GM12878 (cell line): ENCODE measurements around the gene CXCR6. TPM values are rescaled to one million over a fixed set of nuclear protein-coding genes. Genes with fewer than 3 reads are reported as not detected.

Source experiments
- ATAC-seq: fragments of 200-7000 bp; cut with Tn5 transposase; 3 replicates; pipeline ENCODE4 v1.9.1; 2020; ENCODE audit warnings: mild to moderate bottlenecking, moderate library complexity
- BruUV-seq: library from RNA; stranded (reverse); fragments of 400-500 nt; replicated peaks from 2 replicates; lab custom pipeline; 2021; lab: Mats Ljungman, UMichigan
- CTCF ChIA-PET: fragments of 300-600 bp; sonication (Branson Sonifier 250); formaldehyde crosslinking; extraction: SDS; loops from one replicate; lab custom pipeline; 2021; ENCODE audit warnings: inconsistent platforms; lab: Yijun Ruan, JAX
- POLR2A ChIA-PET: fragments of 350-600 bp; formaldehyde crosslinking; extraction: SDS; loops from one replicate; lab custom pipeline; 2021; ENCODE audit warnings: inconsistent platforms; lab: Charles Lee
- RAD21 ChIA-PET: fragments of 300-600 bp; sonication (Branson Sonifier 250); formaldehyde crosslinking; loops from one replicate; lab custom pipeline; 2023; ENCODE audit warnings: antibody characterized with exemption; ENCODE audit not compliant: unreplicated experiment; lab: Charles Lee
- SMC1A ChIA-PET: fragments of 300-600 bp; sonication (Branson Sonifier 250); formaldehyde crosslinking; loops from one replicate; lab custom pipeline; 2023; ENCODE audit not compliant: unreplicated experiment, uncharacterized antibody; lab: Charles Lee
- DNase-seq: peaks from one replicate; pipeline ENCODE4 v3.0.0-alpha.2; 2011; ENCODE audit warnings: low read depth, low spot score
- FAIRE-seq: peaks from 3 replicates; lab custom pipeline; 2011; peaks lifted over from hg19 to GRCh38; lab: Jason Lieb, UNC
- H2AFZ ChIP-seq: 2 replicates; pipeline ENCODE4 v1.6.0; 2011; ENCODE audit warnings: low read depth, low read length, control low read depth; ENCODE audit not compliant: control insufficient read depth
- H3K27ac ChIP-seq: 2 replicates; pipeline ENCODE4 v1.5.1; 2011; ENCODE audit warnings: control low read depth; ENCODE audit not compliant: control insufficient read depth, insufficient read depth
- H3K27me3 ChIP-seq, 2 experiments: replicated peaks in 1 of 2; 2 replicates each; pipeline versions ENCODE4 v1.6.0 to v1.6.1; 2011; ENCODE audit warnings: low read length in 1 of 2; ENCODE audit not compliant: control insufficient read depth in 2 of 2, insufficient read depth in 2 of 2
- H3K36me3 ChIP-seq, 2 experiments: 2 replicates each; pipeline ENCODE4 v1.5.1; 2011; ENCODE audit warnings: low read length in 1 of 2; ENCODE audit not compliant: control insufficient read depth in 2 of 2, insufficient read depth in 2 of 2
- H3K4me1 ChIP-seq: 2 replicates; pipeline ENCODE4 v1.6.1; 2011; ENCODE audit warnings: mild to moderate bottlenecking, low read length, moderate library complexity, mixed read lengths; ENCODE audit not compliant: control insufficient read depth, insufficient read depth
- H3K4me2 ChIP-seq: 2 replicates; pipeline ENCODE4 v1.6.0; 2011; ENCODE audit warnings: control low read depth; ENCODE audit not compliant: control insufficient read depth, insufficient read depth
- H3K4me3 ChIP-seq: fragments of 200-600 bp; sonication (generic); 2 replicates; pipeline ENCODE4 v1.5.1; 2016
- H3K79me2 ChIP-seq: 2 replicates; pipeline ENCODE4 v1.6.0; 2011; ENCODE audit warnings: low read length; ENCODE audit not compliant: control insufficient read depth, insufficient read depth
- H3K9ac ChIP-seq: 2 replicates; pipeline ENCODE4 v1.8.0; 2011; ENCODE audit warnings: low read length, control low read depth, mixed read lengths; ENCODE audit not compliant: control insufficient read depth, insufficient read depth
- H3K9me3 ChIP-seq: replicated peaks from 3 replicates; pipeline ENCODE4 v1.5.1; 2011; ENCODE audit warnings: mild to moderate bottlenecking, low read length; ENCODE audit not compliant: control insufficient read depth, insufficient read depth
- H4K20me1 ChIP-seq: 2 replicates; pipeline ENCODE4 v1.6.0; 2011; ENCODE audit not compliant: control insufficient read depth, insufficient read depth
- MEF2A ChIP-seq: IDR thresholded peaks from 2 replicates; pipeline ENCODE4 v1.6.1; 2011; ENCODE audit warnings: low read depth, mild to moderate bottlenecking, low read length, moderate library complexity; ENCODE audit not compliant: insufficient read depth
- PML ChIP-seq: IDR thresholded peaks from 2 replicates; pipeline ENCODE4 v1.6.1; 2012; ENCODE audit warnings: low read length, inconsistent platforms
- POLR2A ChIP-seq: IDR thresholded peaks from 2 replicates; pipeline ENCODE4 v1.6.1; 2011; ENCODE audit warnings: low read depth, mild to moderate bottlenecking, low read length
- RAD21 ChIP-seq: IDR thresholded peaks from 2 replicates; pipeline ENCODE4 v1.6.1; 2011; ENCODE audit warnings: mild to moderate bottlenecking, low read depth, low read length, moderate library complexity; ENCODE audit not compliant: insufficient read depth
- RELA ChIP-seq: fragments of 450-650 bp; IDR thresholded peaks from 2 replicates; pipeline ENCODE4 v1.8.0; 2014; ENCODE audit warnings: borderline replicate concordance; ENCODE audit not compliant: partially characterized antibody
- TCF3 ChIP-seq: IDR thresholded peaks from 2 replicates; pipeline ENCODE4 v1.6.1; 2012; ENCODE audit warnings: low read depth, mild to moderate bottlenecking, low read length, borderline replicate concordance; ENCODE audit not compliant: insufficient read depth
- ZBED1 ChIP-seq: IDR thresholded peaks from 2 replicates; pipeline ENCODE4 v1.6.1; 2016; ENCODE audit warnings: borderline replicate concordance
- ZNF217 ChIP-seq: fragments of 450-650 bp; IDR thresholded peaks from 2 replicates; pipeline ENCODE4 v1.6.1; 2017; ENCODE audit warnings: antibody characterized with exemption, mild to moderate bottlenecking
- ZNF24 ChIP-seq: fragments of 450-650 bp; IDR thresholded peaks from 2 replicates; pipeline ENCODE4 v1.6.1; 2017; ENCODE audit warnings: antibody characterized with exemption, mild to moderate bottlenecking
- WGBS: methylation state at CpG from one replicate; pipeline ENCODE4 v1.1.6; 2016; ENCODE audit warnings: low lambda C conversion rate; ENCODE audit not compliant: insufficient replicate concordance, insufficient coverage; ENCODE audit errors: missing lambda C conversion rate; 5-methylcytosine and 5-hydroxymethylcytosine counted together
- in situ Hi-C: fragments of 300-500 bp; cut with MboI; formaldehyde crosslinking; loops from 9 replicates; pipeline ENCODE4 v1.14.3; 2018; ENCODE audit warnings: mixed read lengths
- intact Hi-C: fragments of 100-400 bp; cut with micrococcal nuclease; formaldehyde crosslinking; loops from one replicate; pipeline ENCODE4 v1.14.2; 2022; ENCODE audit not compliant: unreplicated experiment
- polyA plus RNA-seq, 11 experiments: library from polyadenylated mRNA; depleted of rRNA in 4 of 11; unstranded in 6 of 11; stranded (reverse) in 5 of 11; fragments of >200 nt; fragmentation: Nextera tagmentation in 4 of 11; fragmentation: Illumina TruSeq in 1 of 11; extraction: Ambion mirVana in 4 of 11; extraction: Trizol in 1 of 11; gene quantifications; 1 replicate in 1 of 11; 2 replicates in 10 of 11; pipeline versions ENCODE4 v1.2.1 to v1.2.3, GENCODE V29; 2011 to 2016; ENCODE audit warnings: inconsistent platforms in 2 of 11, missing spikeins in 2 of 11, low read depth in 1 of 11
- total RNA-seq, 4 experiments: library from RNA; depleted of rRNA in 3 of 4; stranded (reverse); fragments of >200 nt in 3 of 4; fragmentation: Illumina TruSeq in 1 of 4; extraction: Trizol in 1 of 4; gene quantifications; 2 replicates each; pipeline versions ENCODE4 v1.2.1 to v1.2.3, GENCODE V29; 2013 to 2021
- TF ChIP-seq, protein P1 (sequence below): fragments of 450-650 bp; IDR thresholded peaks from 2 replicates; pipeline ENCODE4 v1.6.1; 2016; ENCODE audit warnings: mild to moderate bottlenecking, moderate library complexity, borderline replicate concordance

Gene CXCR6
- total and polyA plus RNA-seq, 10 of the 15 experiments (the other 5 are each of a cell fraction or from before 2014, with no cell fraction given), result 0.04 to 0.20 (median 0.12) TPM; not detected in 5

GRCh38 chr3:45896956-45897355 lies 46.3 kb upstream of the CXCR6 start:
- ATAC-seq, result no peak
- ChIA-PET RAD21 (interaction anchor here (0.9 kb wide), 1 partner anchor 182 kb away, joined by 3 read pairs; no protein-coding TSS in a partner anchor), POLR2A (interaction anchor here (0.6 kb wide), 1 partner anchor 205 kb away, joined by 3 read pairs; no protein-coding TSS in a partner anchor), CTCF (interaction anchor here (1.2 kb wide), 1 partner anchor 33 kb away, joined by 3 read pairs; no protein-coding TSS in a partner anchor), SMC1A (interaction anchor here (1.2 kb wide), 1 partner anchor 36 kb away, joined by 3 read pairs; no protein-coding TSS in a partner anchor)
- H3K4me3 ChIP-seq, result no peak overlapping the region
- no peaks in the 10 kb centered on the region for H4K20me1 ChIP-seq
- 0% methylated on average over 3 of the region's 3 CpGs for WGBS
- H3K36me3 ChIP-seq, result no peaks in the 10 kb centered on the region; a peak in 1 of 4 replicates
- BruUV-seq, result no TSS peak
- peaks cover 6% of the 10 kb centered on the region for H3K4me1 ChIP-seq
- intact Hi-C loops, result no loop called here
- no peak overlapping the region; the same call in 1 of the 2 replicates for H3K9ac ChIP-seq
- no peak for DNase-seq
- H3K4me2 ChIP-seq, result no peak overlapping the region
- no peak for FAIRE-seq
- H3K79me2 ChIP-seq, result no peaks in the 10 kb centered on the region
- no peak overlapping the region for H3K27ac ChIP-seq
- peaks cover 0 to 6% of the 10 kb centered on the region in 2 experiments; a peak in 2 of 4 replicates for H3K27me3 ChIP-seq
- H2AFZ ChIP-seq, result no peak overlapping the region
- peaks cover 5% of the 10 kb centered on the region; the same call in 2 of the 3 replicates for H3K9me3 ChIP-seq
- in situ Hi-C loops, result no loop called here
- TF ChIP-seq TCF3 (no peak), POLR2A (peak; percentile 11; the same call in 1 of the 2 replicates)

DNA sequence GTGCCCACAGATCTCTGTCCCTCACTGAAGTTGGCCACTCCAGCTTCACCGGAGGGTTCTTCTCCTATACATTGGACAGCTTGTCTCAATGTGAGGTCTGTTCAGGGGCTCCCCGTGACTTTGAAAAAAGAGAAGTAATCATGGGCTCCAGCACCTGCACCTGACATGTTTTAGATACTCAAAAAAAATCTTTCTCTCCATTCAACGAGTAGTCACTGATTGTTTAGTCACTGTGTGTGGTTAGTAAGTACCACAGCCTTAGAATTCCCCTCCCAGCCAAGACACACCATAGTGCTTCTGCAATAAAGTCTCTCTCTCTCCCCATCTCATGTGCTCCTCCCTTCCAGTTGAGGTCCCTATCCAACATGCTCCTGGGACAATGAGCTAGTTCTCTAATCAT lies 38.3 kb upstream of the CXCR6 start:
- Histone ChIP-seq H3K4me1 (peaks cover 17% of the 10 kb centered on the region), H2AFZ (no peak overlapping the region), H3K36me3 (peaks cover 0 to 8% of the 10 kb centered on the region in 2 experiments; a peak in 3 of 4 replicates), H3K4me3 (no peak overlapping the region), H4K20me1 (no peaks in the 10 kb centered on the region), H3K9ac (no peak overlapping the region), H3K9me3 (peaks cover 23% of the 10 kb centered on the region; the same call in 2 of the 3 replicates), H3K27me3 (peaks cover 0 to 9% of the 10 kb centered on the region in 2 experiments; a peak in 1 of 4 replicates), H3K79me2 (no peaks in the 10 kb centered on the region), H3K4me2 (no peak overlapping the region), H3K27ac (peak overlapping the region; percentile 42; the same call in 1 of the 2 replicates)
- in situ Hi-C loops (no loop called here), intact Hi-C loops (loop anchor here (1.0 kb wide), 1 partner anchor 44 kb away; no protein-coding TSS in a partner anchor)
- 22% methylated on average over 3 of the region's 3 CpGs for WGBS
- FAIRE-seq (peak; percentile 68), ATAC-seq (peak; percentile 87), DNase-seq (peak; percentile 21)
- ChIA-PET SMC1A (interaction anchor here (0.6 to 11.8 kb wide), 23 partner anchors 8 to 769 kb away, joined by 3 to 199 read pairs (median 6); partner anchors contain the start of genes CCR9 and LZTFL1), POLR2A (interaction anchor here (0.8 to 2.9 kb wide), 11 partner anchors 10 to 161 kb away, joined by 3 to 29 read pairs (median 5); partner anchors contain the start of gene CCR9), RAD21 (interaction anchor here (0.8 to 10.5 kb wide), 21 partner anchors 10 to 172 kb away, joined by 3 to 229 read pairs (median 4); partner anchors contain the start of gene CCR9), CTCF (interaction anchor here (0.7 to 8.5 kb wide), 12 partner anchors 8 to 145 kb away, joined by 3 to 67 read pairs (median 5); partner anchors contain the start of gene CCR9)
- BruUV-seq, result no TSS peak
- peak; percentile 85; the same call in 1 of the 2 replicates for TF ChIP-seq ZBED1
- TF ChIP-seq PML, result peak; percentile 82
- TF ChIP-seq RAD21, result peak; percentile 3; the same call in 1 of the 2 replicates
- TF ChIP-seq RELA, result peak; percentile 66
- 0 out of 2 replicates have a peak, but pooled peaks have one; percentile 64 for TF ChIP-seq ZNF24
- peak; percentile 45; the same call in 1 of the 2 replicates for TF ChIP-seq MEF2A
- no peak for TF ChIP-seq POLR2A
- no peak for TF ChIP-seq ZNF217
- TF ChIP-seq, protein P1, sequence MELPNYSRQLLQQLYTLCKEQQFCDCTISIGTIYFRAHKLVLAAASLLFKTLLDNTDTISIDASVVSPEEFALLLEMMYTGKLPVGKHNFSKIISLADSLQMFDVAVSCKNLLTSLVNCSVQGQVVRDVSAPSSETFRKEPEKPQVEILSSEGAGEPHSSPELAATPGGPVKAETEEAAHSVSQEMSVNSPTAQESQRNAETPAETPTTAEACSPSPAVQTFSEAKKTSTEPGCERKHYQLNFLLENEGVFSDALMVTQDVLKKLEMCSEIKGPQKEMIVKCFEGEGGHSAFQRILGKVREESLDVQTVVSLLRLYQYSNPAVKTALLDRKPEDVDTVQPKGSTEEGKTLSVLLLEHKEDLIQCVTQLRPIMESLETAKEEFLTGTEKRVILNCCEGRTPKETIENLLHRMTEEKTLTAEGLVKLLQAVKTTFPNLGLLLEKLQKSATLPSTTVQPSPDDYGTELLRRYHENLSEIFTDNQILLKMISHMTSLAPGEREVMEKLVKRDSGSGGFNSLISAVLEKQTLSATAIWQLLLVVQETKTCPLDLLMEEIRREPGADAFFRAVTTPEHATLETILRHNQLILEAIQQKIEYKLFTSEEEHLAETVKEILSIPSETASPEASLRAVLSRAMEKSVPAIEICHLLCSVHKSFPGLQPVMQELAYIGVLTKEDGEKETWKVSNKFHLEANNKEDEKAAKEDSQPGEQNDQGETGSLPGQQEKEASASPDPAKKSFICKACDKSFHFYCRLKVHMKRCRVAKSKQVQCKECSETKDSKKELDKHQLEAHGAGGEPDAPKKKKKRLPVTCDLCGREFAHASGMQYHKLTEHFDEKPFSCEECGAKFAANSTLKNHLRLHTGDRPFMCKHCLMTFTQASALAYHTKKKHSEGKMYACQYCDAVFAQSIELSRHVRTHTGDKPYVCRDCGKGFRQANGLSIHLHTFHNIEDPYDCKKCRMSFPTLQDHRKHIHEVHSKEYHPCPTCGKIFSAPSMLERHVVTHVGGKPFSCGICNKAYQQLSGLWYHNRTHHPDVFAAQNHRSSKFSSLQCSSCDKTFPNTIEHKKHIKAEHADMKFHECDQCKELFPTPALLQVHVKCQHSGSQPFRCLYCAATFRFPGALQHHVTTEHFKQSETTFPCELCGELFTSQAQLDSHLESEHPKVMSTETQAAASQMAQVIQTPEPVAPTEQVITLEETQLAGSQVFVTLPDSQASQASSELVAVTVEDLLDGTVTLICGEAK, result no peak
